22Rv1 (cell line): ENCODE results near the gene RASL10B.

Experiments used
- H3K27ac ChIP-seq: fragments of 450-650 bp; 2 replicates; pipeline ENCODE4 v1.5.1; 2017
- CTCF ChIP-seq: fragments of 450-650 bp; IDR thresholded peaks from 2 replicates; pipeline ENCODE4 v1.5.1; 2017; ENCODE audit warnings: mild to moderate bottlenecking
- ZFX ChIP-seq: fragments of 450-650 bp; IDR thresholded peaks from 2 replicates; pipeline ENCODE4 v1.6.1; 2017; ENCODE audit warnings: antibody characterized with exemption, borderline replicate concordance

The RASL10B gene

GRCh38 chr17:35774499-35774898 is 43.1 kb downstream of the RASL10B start:
- TF ChIP-seq CTCF (no peak), ZFX (no peak)
- H3K27ac ChIP-seq: no peak overlapping the region

GRCh38 chr17:35775039-35775438 is 43.6 kb downstream of the RASL10B start:
- no peak overlapping the region for H3K27ac ChIP-seq

GRCh38 chr17:35775583-35775982 is 44.1 kb downstream of the RASL10B start:
- no peak overlapping the region for H3K27ac ChIP-seq
- TF ChIP-seq CTCF: no peak
- no peak for TF ChIP-seq ZFX

More at GRCh38 chr17:35775039-35775438, 43.6 kb downstream of the RASL10B start:
- TF ChIP-seq ZFX (no peak), CTCF (no peak)

DNA sequence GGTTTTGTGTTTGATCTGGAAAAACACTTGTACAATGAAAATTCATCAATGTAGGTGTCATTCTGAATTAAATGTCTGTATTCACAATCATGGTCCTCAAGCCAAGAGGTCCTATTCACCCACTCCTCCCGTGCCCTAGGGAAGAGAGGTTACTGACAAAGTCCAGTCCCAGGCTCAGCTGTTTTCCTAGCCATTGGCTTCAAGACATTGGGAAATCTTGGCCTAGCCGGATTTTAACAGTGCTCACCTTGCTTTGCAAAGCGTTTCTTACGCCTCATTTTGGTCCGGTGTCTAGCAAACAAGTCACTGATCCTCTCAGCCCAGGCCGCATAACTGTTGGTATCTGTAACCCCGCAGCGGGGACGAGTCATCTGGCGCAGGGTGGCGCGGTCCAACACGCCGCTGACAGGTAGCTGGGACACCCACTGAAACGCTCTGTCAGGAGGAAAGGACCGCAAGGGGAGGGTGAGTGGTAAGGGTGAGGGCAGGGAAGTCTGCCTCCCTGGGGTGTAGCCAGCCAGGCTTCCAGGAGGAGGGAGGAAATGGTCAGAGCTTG is 47.3 kb downstream of the RASL10B start:
- TF ChIP-seq CTCF (no peak), ZFX (no peak)
- H3K27ac ChIP-seq: no peak overlapping the region

DNA sequence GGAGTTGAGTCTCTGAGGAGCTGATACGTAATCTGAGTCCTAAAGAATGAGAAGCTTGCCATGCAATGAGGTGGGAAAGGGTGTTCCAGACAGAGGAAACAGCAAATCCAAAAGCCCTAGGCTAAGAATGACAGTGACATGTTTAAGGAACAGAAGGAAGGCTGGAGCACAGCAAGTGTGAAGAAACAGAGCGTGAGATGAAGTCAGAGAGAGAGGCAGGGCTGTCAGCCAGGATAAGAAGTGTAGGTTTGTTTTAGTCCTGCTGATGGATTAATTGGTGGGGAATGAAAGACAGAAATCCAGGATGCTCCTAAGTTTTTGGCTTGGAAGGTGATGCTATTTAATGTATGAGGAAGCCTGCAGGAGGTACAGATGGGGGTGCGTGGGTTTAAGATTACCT is 49.5 kb downstream of the RASL10B start:
- no peak overlapping the region for H3K27ac ChIP-seq

GRCh38 chr17:35784895-35785294 is 53.5 kb downstream of the RASL10B start:
- H3K27ac ChIP-seq: no peak overlapping the region
- no peak for TF ChIP-seq CTCF
- no peak for TF ChIP-seq ZFX

More for the DNA sequence above, 49.5 kb downstream of the RASL10B start:
- TF ChIP-seq CTCF (no peak), ZFX (no peak)

- H3K27ac ChIP-seq: peak overlapping the region; percentile 43
Observed at GRCh38 chr17:35786941-35787432, 55.5 kb downstream of the RASL10B start.

More at GRCh38 chr17:35786941-35787432, 55.5 kb downstream of the RASL10B start:
- TF ChIP-seq CTCF (no peak), ZFX (no peak)
